Endothelial cell of umbilical vein (primary cell): ENCODE results near the gene AADACL4. TPM values are rescaled to one million over a fixed set of nuclear protein-coding genes. Genes with fewer than 3 reads are reported as not detected.

ENCODE experiments used
- BruUV-seq: library from RNA; stranded (reverse); fragments of 400-500 nt; replicated peaks from 2 replicates; lab custom pipeline; 2021; lab: Mats Ljungman, UMichigan
- CTCF ChIA-PET: fragments of 300-600, 350-600 bp; sonication (Branson Sonifier 250); formaldehyde crosslinking; loops from one replicate; lab custom pipeline; 2021; ENCODE audit warnings: antibody characterized with exemption, inconsistent platforms; lab: Charles Lee
- POLR2A ChIA-PET: fragments of 300-600, 350-600 bp; sonication (Branson Sonifier 250); formaldehyde crosslinking; loops from one replicate; lab custom pipeline; 2021; ENCODE audit warnings: antibody characterized with exemption, inconsistent platforms; lab: Charles Lee
- DNase-seq: peaks from one replicate; pipeline ENCODE4 v3.0.0-alpha.2; 2011; ENCODE audit warnings: low read depth, low spot score
- FAIRE-seq: peaks from 2 replicates; lab custom pipeline; 2011; peaks lifted over from hg19 to GRCh38; lab: Jason Lieb, UNC
- H2AFZ ChIP-seq: 2 replicates; pipeline ENCODE4 v1.6.0; 2012; ENCODE audit warnings: low read depth, low read length, control low read depth, inconsistent platforms
- H3K27ac ChIP-seq: 2 replicates; pipeline ENCODE4 v1.5.1; 2011; ENCODE audit warnings: low read depth, mild to moderate bottlenecking, control low read depth, low read length, moderate library complexity; ENCODE audit not compliant: insufficient read depth
- H3K27me3 ChIP-seq, 2 experiments: 2 replicates each; pipeline versions ENCODE4 v1.6.0 to v1.6.1; 2011; ENCODE audit warnings: low read length in 2 of 2, mixed read lengths in 1 of 2; ENCODE audit not compliant: control insufficient read depth in 2 of 2, insufficient read depth in 2 of 2
- H3K36me3 ChIP-seq, 2 experiments: 2 replicates in 1 of 2; 3 replicates in 1 of 2; pipeline ENCODE4 v1.5.1; 2011; ENCODE audit warnings: low read length in 2 of 2, mild to moderate bottlenecking in 1 of 2, moderate library complexity in 1 of 2; ENCODE audit not compliant: control insufficient read depth in 2 of 2, insufficient read depth in 2 of 2; ENCODE audit errors: extremely low read depth in 1 of 2
- H3K4me1 ChIP-seq: 3 replicates; pipeline ENCODE4 v1.5.1; 2011; ENCODE audit warnings: mild to moderate bottlenecking, low read length; ENCODE audit not compliant: control insufficient read depth, insufficient read depth; ENCODE audit errors: extremely low read depth
- H3K4me2 ChIP-seq: 2 replicates; pipeline ENCODE4 v1.6.1; 2011; ENCODE audit warnings: low read length, control low read depth, mixed read lengths; ENCODE audit not compliant: insufficient read depth
- H3K4me3 ChIP-seq, 3 experiments: fragments of 200-600 bp in 1 of 3; sonication (generic), shearing (Covaris generic) in 1 of 3; replicated peaks in 1 of 3; 2 replicates each; pipeline ENCODE4 v1.5.1; 2011 to 2016; ENCODE audit warnings: control low read depth in 3 of 3, low read length in 3 of 3, mild to moderate bottlenecking in 2 of 3, inconsistent platforms in 1 of 3, low read depth in 1 of 3, moderate library complexity in 1 of 3; ENCODE audit not compliant: insufficient read depth in 1 of 3
- H3K79me2 ChIP-seq: 2 replicates; pipeline ENCODE4 v1.6.0; 2012; ENCODE audit warnings: low read length, inconsistent platforms; ENCODE audit not compliant: control insufficient read depth, insufficient read depth
- H3K9ac ChIP-seq: replicated peaks from 2 replicates; pipeline ENCODE3; 2011; ENCODE audit warnings: low read length, control low read depth; ENCODE audit not compliant: insufficient read depth; ENCODE audit errors: extremely low read depth
- H3K9me1 ChIP-seq: replicated peaks from 3 replicates; pipeline ENCODE4 v1.6.0; 2011; ENCODE audit warnings: mild to moderate bottlenecking, low read length; ENCODE audit not compliant: control insufficient read depth, insufficient read depth; ENCODE audit errors: extremely low read depth
- H3K9me3 ChIP-seq: replicated peaks from 2 replicates; pipeline ENCODE4 v1.5.1; 2012; ENCODE audit warnings: low read length, inconsistent platforms; ENCODE audit not compliant: control insufficient read depth, insufficient read depth
- H4K20me1 ChIP-seq: replicated peaks from 2 replicates; pipeline ENCODE3; 2011; ENCODE audit warnings: mild to moderate bottlenecking, low read length; ENCODE audit not compliant: control insufficient read depth, insufficient read depth; ENCODE audit errors: extremely low read depth
- EZH2 ChIP-seq: IDR thresholded peaks from 2 replicates; pipeline ENCODE4 v1.6.1; 2012; ENCODE audit warnings: borderline replicate concordance, low read depth, mild to moderate bottlenecking, moderate library complexity, low read length, inconsistent platforms; ENCODE audit not compliant: severe bottlenecking
- FOS ChIP-seq: IDR thresholded peaks from 2 replicates; pipeline ENCODE4 v1.6.1; 2011; ENCODE audit warnings: mild to moderate bottlenecking, low read length, moderate library complexity, borderline replicate concordance; ENCODE audit not compliant: insufficient read depth
- JUN ChIP-seq: IDR thresholded peaks from 2 replicates; pipeline ENCODE4 v1.6.1; 2011; ENCODE audit warnings: borderline replicate concordance, low read depth; ENCODE audit not compliant: insufficient read length, insufficient read depth
- MYC ChIP-seq: IDR thresholded peaks from one replicate; pipeline ENCODE4 v1.6.1; 2011; ENCODE audit warnings: mild to moderate bottlenecking, low read depth, low read length
- POLR2A ChIP-seq: IDR thresholded peaks from 2 replicates; pipeline ENCODE4 v1.6.1; 2012; ENCODE audit warnings: low read depth, mild to moderate bottlenecking, control low read depth, low read length
- POLR2AphosphoS5 ChIP-seq: IDR thresholded peaks from 2 replicates; pipeline ENCODE4 v1.6.1; 2012; ENCODE audit warnings: low read depth, mild to moderate bottlenecking, control low read depth, low read length, moderate library complexity; ENCODE audit not compliant: insufficient read depth
- dilution Hi-C: fragments of 300-500 bp; cut with MboI; formaldehyde crosslinking; loops from one replicate; pipeline ENCODE4 v1.15.0; 2019; ENCODE audit warnings: low sequenced_read_pairs; ENCODE audit not compliant: extremely low pct_ligation_motif_present
- intact Hi-C: fragments of 100-400 bp; cut with micrococcal nuclease; formaldehyde crosslinking; loops from one replicate; pipeline ENCODE4 v1.10.0; 2022
- polyA plus RNA-seq, 4 experiments: library from polyadenylated mRNA; depleted of rRNA in 3 of 4; stranded (reverse) in 3 of 4; unstranded in 1 of 4; fragments of >200 nt; gene quantifications; 2 replicates each; pipeline versions ENCODE4 v1.2.1 to v1.2.3, GENCODE V29; 2011 to 2012; ENCODE audit warnings: missing spikeins in 1 of 4
- total RNA-seq: library from RNA; stranded (reverse); gene quantifications from 2 replicates; pipeline ENCODE4 v1.2.3, GENCODE V29; 2021
- TF ChIP-seq, protein P1 (sequence below), 2 donors: IDR thresholded peaks; 1 replicate in 1 of 2; 2 replicates in 1 of 2; pipeline ENCODE4 v1.5.1; 2011; ENCODE audit warnings: low read length in 2 of 2, mild to moderate bottlenecking in 2 of 2, moderate library complexity in 2 of 2, control low read depth in 1 of 2, inconsistent platforms in 1 of 2, low read depth in 1 of 2; ENCODE audit not compliant: insufficient read depth in 1 of 2; ENCODE audit errors: extremely low read depth in 1 of 2
- TF ChIP-seq, protein P2 (sequence below): IDR thresholded peaks from 2 replicates; pipeline ENCODE4 v1.6.1; 2011; ENCODE audit not compliant: insufficient read depth, insufficient read length

Gene AADACL4
- total and polyA plus RNA-seq, 2 donors (not counting 3 experiments of a cell fraction or from before 2014, with no cell fraction given): not detected

DNA sequence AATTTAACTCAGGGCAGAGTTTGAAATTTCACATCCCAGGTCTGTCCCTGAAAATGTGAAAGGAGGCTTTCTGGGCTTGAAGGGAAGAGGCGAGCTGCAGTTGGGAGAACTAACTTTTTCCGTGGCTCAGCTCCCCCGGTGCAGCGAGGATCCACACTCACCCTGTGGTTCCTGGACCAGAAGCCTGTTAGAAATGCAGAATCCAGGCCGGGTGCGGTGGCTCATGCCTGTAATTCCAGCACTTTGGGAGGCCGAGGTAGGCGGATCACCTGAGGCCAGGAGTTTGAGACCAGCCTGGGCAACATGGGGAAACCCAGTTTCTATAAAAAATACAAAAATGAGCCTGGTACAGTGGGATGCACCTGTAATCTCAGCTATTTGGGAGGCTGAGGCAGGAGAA lies 23.0 kb upstream of the AADACL4 start:
- Histone ChIP-seq H2AFZ (no peak overlapping the region), H3K79me2 (no peaks in the 10 kb centered on the region), H4K20me1 (no peaks in the 10 kb centered on the region), H3K4me2 (no peak overlapping the region), H3K9me1 (no peaks in the 10 kb centered on the region), H3K4me1 (peaks cover 18% of the 10 kb centered on the region), H3K4me3 (no peak overlapping the region), H3K9me3 (no peaks in the 10 kb centered on the region), H3K36me3 (no peaks in the 10 kb centered on the region), H3K27me3 (no peaks in the 10 kb centered on the region), H3K9ac (no peak overlapping the region), H3K27ac (no peak overlapping the region)
- no TSS peak for BruUV-seq
- dilution Hi-C loops (no loop called here), intact Hi-C loops (loop anchor here (1.0 kb wide), 1 partner anchor 38 kb away; no protein-coding TSS in a partner anchor)
- FAIRE-seq (no peak), DNase-seq (no peak)
- CTCF ChIA-PET: interaction anchor here (1.1 to 9.2 kb wide), 12 partner anchors 10 to 353 kb away, joined by 3 to 131 read pairs (median 12); no protein-coding TSS in a partner anchor
- POLR2A ChIA-PET: interaction anchor here (0.8 kb wide), 1 partner anchor 185 kb away, joined by 3 read pairs; no protein-coding TSS in a partner anchor
- TF ChIP-seq EZH2: no peak
- no peak for TF ChIP-seq POLR2AphosphoS5

DNA sequence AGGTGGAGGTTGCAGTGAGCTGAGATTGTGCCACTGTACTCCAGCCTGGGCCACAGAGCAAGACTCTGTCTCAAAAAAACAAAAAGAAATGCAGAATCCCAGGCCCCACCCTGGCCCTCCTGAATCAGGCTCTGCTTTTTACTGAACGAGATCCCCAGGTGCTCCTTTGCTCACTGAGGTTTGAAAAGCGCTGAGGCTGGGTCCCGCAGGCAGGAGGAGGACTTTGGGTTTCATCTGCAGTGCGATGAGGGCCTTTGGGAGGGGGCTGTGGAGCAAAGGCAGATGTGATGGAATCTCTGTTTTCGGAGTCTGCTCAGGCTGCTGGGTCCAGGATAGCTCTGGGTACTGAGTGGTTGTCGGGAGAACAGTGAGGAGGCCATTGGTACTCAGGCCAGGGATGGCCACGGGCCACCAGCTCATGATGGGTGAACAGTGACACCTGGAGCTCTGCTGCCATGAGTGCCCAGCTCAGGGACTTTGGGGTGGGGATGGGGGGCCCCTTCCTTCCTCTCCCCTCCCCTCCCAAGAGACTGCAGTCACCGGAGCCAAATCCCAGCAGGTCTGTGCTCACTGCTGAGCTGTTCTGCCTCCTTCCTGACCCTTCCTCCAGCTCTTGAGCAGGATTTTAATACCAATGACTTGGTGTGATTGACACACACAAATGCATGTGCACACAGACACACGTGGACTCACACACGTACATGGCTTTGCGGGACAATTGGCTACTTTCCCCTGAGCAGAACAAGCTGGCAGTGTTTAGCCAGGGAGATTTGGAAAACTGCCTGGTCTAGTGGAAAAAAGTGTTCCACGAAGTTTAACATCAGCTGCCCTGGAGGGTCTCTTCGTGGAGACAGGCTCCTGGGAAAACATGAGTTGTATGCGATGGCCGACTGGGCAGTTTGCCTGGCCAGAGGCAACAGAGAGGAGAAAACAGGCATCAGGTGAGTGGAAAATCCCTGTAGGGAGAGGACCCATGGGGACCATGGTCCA lies 22.2 kb upstream of the AADACL4 start:
- no peaks in the 10 kb centered on the region for H4K20me1 ChIP-seq

More for the DNA sequence above, 22.2 kb upstream of the AADACL4 start:
- FAIRE-seq: no peak
- H3K4me1 ChIP-seq: peaks cover 14% of the 10 kb centered on the region
- no peaks in the 10 kb centered on the region for H3K36me3 ChIP-seq
- no peaks in the 10 kb centered on the region for H3K9me3 ChIP-seq
- intact Hi-C loops: no loop called here
- ChIA-PET POLR2A (interaction anchor here (0.8 kb wide), 1 partner anchor 186 kb away, joined by 3 read pairs; no protein-coding TSS in a partner anchor), CTCF (interaction anchor here (0.8 to 9.2 kb wide), 13 partner anchors 9 to 497 kb away, joined by 3 to 131 read pairs (median 9); partner anchors contain the start of gene AADACL4)
- no peak overlapping the region for H3K27ac ChIP-seq
- H3K79me2 ChIP-seq: no peaks in the 10 kb centered on the region
- H3K4me3 ChIP-seq: no peak overlapping the region
- no peak overlapping the region for H2AFZ ChIP-seq
- no TSS peak for BruUV-seq
- peak; percentile 79 for DNase-seq
- H3K9ac ChIP-seq: no peak overlapping the region
- no peaks in the 10 kb centered on the region for H3K27me3 ChIP-seq
- TF ChIP-seq POLR2A: no peak
- no peak for TF ChIP-seq JUN
- TF ChIP-seq, protein P1, sequence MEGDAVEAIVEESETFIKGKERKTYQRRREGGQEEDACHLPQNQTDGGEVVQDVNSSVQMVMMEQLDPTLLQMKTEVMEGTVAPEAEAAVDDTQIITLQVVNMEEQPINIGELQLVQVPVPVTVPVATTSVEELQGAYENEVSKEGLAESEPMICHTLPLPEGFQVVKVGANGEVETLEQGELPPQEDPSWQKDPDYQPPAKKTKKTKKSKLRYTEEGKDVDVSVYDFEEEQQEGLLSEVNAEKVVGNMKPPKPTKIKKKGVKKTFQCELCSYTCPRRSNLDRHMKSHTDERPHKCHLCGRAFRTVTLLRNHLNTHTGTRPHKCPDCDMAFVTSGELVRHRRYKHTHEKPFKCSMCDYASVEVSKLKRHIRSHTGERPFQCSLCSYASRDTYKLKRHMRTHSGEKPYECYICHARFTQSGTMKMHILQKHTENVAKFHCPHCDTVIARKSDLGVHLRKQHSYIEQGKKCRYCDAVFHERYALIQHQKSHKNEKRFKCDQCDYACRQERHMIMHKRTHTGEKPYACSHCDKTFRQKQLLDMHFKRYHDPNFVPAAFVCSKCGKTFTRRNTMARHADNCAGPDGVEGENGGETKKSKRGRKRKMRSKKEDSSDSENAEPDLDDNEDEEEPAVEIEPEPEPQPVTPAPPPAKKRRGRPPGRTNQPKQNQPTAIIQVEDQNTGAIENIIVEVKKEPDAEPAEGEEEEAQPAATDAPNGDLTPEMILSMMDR (IDR thresholded peaks at IDR 0.05; ENCODE audit: extremely low read depth in 1 of 2, insufficient read depth in 1 of 2, low read depth in 1 of 2, low read length in 2 of 2): no peak
- TF ChIP-seq MYC: no peak
- TF ChIP-seq, protein P2, sequence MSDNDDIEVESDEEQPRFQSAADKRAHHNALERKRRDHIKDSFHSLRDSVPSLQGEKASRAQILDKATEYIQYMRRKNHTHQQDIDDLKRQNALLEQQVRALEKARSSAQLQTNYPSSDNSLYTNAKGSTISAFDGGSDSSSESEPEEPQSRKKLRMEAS: no peak
- TF ChIP-seq FOS: no peak
- no peaks in the 10 kb centered on the region for H3K9me1 ChIP-seq
- no peak overlapping the region for H3K4me2 ChIP-seq
- dilution Hi-C loops: no loop called here
